GM19099 (cell line): ENCODE data around the gene APOBEC3B.

Source experiments
- POLR2A ChIP-seq: IDR thresholded peaks from 3 replicates; pipeline ENCODE4 v1.6.1; 2011; ENCODE audit warnings: low read depth; ENCODE audit not compliant: insufficient read length; ENCODE audit errors: extremely low read depth

The APOBEC3B gene

DNA sequence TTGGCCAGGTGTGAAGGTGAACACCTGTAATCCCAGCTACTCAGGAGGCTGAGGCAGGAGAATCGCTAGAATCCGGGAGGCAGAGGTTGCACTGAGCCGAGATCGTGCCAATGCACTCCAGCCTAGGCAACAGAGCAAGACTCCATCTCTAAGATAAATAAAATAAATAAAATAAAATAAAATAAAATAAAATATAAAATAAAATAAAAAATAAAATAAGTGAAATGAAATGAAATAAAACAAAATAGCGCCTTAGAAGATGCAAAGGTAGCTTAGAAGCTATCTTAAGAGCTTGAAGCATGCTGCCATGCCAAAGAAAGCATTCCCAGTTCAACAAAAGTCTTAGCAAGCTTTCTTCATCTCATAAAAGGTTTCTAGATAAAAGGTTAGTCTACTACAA lies 25.0 kb downstream of the APOBEC3B start:
- no peak for TF ChIP-seq POLR2A

DNA sequence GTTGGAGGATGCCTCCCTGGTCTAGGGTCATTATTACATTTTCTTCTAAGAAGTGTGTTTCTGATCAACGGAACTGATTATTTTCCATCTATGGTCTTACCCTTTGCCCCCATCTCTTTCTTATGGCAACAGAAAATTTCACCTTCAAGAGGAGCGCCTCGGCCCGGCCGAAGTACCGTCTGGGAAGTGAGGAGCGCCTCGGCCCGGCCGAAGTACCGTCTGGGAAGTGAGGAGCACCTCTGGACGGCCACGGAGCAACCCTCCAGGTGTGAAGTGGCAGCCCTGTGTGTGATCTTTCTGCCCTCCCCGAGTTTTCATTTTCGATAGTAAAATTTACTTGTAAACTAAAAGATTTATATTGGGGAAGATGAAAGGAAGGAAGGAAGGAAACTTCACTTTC lies 28.8 kb downstream of the APOBEC3B start:
- TF ChIP-seq POLR2A = no peak

DNA sequence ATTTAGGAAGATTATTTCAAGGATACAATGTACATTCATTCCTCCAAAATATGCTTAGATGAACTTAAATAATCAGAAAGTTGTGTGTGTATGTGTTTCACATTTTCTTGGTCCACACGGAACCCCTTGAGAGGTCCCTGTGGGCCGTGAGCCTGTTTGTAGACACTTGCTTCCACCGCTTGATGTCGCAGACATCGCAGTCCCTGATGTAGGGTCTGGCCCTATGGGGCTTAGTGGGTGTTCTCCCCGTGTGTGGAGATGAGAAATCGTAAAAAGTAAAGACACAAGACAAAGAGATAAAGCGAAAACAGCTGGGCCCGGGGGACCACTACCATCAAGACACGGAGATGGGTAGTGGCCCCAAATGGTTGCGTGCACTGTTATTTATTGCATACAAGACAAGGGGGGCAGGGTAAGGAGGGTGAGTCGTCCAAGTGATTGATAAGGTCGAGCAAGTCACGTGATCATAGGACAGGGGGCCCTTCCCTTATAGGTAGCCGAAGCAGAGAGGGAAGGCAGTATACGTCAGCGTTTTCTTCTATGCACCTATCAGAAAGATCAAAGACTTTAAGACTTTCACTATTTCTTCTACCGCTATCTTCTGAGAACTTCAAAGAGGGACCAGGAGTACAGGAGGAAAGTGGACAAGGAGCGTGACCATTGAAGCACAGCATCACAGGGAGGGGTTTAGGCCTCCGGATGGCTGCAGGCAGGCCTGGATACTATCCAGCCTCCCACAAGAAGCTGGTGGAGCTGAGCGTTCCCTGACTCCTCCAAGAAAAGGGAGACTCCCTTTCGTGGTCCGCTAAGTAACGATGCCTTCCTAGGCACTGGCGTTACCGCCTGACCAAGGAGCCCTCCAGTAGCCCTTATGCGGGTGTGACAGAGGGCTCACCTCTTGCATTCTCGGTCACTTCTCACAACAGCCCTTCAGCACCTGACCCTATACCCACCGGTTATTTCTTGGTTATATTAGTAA lies 30.7 kb downstream of the APOBEC3B start:
- TF ChIP-seq POLR2A = no peak

DNA sequence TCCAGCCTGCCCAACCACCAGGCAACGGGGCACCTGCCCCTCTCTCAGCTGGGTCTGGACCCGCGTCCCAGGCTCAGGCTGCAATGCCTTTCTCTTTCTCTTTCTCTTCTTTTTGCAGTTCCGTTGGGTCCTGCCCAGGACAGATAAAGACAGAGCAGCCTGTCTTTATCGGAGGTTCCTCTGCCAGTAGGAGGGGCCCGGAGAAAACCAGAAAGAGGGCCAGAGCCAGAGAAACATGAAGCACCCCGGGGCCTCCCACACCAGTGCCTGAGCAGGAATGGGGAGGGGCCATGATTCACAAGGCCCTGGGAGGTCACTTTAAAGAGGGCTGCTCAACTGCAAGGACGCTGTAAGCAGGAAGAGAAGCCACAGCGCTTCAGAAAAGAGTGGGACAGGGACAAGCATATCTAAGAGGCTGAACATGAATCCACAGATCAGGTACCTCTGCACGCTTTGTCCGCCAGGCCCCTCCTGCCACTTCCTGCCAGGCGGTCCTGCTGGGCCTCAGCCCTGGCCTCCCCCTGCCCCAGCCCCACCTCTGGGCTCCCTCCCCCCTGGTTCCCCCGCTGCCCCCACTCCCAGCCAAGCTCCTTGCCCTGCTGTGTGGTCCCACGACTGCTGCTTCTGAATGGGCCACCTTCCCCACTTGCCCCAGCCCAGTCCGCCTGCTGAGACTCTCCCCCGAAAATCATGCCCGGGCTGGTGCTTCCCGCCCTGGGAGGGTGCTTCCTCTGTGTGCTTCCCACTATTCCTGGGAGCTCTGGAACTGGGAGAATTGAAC lies 32.0 kb downstream of the APOBEC3B start, which contains the start of gene APOBEC3C:
TSS of gene APOBEC3C (plus strand) at position 316 of the 781 bp plus-strand sequence. CDS start at position 422, 106 bp downstream.
- TF ChIP-seq POLR2A = peak; percentile 85

DNA sequence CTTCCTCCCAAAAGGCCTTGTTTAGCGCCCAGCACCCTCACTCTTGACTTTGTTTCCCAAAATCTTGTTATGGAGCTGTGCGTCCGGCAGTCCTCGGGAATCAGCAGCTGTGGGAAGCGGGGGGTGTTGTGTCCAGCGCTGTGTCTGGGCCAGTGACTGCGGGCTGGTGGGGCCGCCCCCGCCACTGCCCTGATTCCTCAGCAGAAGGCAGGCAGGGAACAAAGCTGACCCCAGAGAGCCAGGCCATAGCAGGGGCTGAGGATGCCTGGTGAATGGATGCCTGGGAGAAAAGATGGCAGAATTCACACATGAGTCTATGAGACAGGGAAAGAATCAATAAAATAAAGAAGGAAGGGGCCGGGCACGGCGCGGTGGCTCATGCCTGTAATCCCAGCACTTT lies 34.4 kb downstream of the APOBEC3B start:
- no peak for TF ChIP-seq POLR2A

- no peak for TF ChIP-seq POLR2A
These were observed 35.6 kb downstream of the APOBEC3B start for GRCh38 chr22:39017596-39018365.

DNA sequence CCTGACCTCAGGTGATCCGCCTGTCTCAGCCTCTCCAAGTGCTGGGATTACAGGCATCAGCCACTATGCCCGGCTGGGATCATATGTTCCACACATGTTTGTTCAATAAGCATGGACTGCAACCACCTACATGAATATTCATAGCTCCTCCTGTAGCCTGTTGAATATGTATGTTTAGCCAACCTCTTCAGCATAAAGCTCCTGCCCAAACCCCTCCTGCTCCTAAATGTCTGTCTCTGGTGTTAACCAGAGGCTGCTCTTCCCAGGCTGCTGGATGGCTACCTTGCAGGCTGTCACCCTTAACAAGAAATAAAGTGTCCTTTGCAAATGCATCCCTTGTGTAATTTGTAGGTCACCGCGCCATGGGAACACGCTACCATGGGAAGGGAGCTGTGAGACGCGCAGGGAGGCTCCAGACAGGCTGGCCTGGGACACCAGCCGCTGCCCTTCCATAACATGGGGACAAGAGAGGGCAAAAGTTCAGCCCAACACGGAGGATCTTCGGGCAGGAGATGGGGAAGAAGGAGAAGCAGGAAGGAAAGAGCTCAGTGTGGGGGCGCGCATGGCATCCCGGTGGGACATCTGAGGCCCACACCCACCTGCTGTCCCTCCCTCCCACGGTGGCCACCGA lies 38.0 kb downstream of the APOBEC3B start:
- peak; percentile 27 for TF ChIP-seq POLR2A

- no peak for TF ChIP-seq POLR2A
These were observed 39.6 kb downstream of the APOBEC3B start for GRCh38 chr22:39021552-39022250.

- TF ChIP-seq POLR2A = no peak
These were observed 42.6 kb downstream of the APOBEC3B start for GRCh38 chr22:39024519-39025308.

DNA sequence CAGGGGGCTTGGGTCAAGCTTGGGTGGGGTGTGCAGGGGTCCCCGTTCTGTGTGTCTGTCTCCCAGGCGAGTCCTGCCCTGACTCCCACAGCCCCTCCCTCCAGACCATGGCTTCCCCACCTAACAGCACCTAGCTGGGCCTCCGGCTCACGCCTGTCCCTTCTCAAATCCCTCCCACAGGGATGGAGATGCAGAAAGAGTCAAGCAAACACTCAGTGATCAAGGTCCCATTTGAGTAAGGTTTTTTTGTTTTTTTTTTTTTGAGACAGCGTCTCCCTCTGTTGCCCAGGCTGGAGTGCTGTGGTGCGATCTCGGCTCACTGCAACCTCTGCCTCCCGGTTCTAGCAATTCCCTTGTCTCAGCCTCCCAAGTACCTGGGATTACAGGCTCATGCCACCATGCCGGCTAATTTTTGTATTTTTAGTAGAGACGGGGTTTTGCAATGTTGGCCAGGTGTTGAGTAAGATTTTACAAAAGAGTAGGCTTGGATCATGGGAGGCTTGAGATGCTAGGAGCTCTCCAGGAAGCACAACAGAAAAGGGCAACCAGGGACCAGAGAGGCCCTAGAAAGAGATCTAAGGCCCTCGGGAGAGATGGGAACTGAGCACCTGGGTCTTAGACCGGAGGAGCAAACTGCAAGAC lies 44.5 kb downstream of the APOBEC3B start:
- no peak for TF ChIP-seq POLR2A

DNA sequence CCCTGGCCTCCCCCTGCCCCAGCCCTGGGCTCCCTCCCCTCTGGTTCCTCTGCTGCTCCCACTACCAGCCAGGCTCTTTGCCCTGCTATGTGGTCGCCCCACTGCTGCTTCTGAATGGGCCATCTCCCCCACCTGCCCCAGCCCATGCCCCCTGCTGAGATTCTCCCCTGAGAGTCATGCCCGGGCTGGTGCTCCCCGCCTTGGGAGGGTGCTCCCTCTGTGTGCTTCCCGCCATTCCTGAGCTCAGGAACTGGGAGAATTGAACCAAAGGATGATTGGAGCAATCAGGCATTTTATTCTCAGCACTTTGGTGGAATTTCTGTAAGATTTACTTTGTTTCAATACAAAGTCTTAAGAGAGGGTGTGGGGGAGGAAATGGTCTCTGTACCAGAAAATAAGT lies 45.6 kb downstream of the APOBEC3B start:
- TF ChIP-seq POLR2A = no peak

DNA sequence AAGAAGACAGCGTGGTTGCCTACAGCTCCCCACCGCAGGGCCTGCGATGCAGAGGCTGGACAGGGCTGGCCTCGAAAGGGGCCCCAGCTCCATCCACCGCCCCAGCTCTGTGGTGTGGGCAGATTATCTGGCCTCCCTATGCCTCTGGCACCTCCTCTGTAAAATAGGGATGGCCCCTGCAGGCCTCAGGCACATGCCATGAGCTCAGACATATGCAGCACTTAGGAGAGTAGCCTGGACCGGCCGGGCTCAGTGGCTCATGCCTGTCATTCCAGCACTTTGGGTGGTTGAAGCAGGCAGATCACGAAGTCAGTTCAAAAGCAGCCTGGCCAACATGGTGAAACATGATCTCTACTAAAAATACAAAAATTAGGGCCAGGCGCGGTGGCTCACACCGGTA lies 46.1 kb downstream of the APOBEC3B start:
- TF ChIP-seq POLR2A = no peak

DNA sequence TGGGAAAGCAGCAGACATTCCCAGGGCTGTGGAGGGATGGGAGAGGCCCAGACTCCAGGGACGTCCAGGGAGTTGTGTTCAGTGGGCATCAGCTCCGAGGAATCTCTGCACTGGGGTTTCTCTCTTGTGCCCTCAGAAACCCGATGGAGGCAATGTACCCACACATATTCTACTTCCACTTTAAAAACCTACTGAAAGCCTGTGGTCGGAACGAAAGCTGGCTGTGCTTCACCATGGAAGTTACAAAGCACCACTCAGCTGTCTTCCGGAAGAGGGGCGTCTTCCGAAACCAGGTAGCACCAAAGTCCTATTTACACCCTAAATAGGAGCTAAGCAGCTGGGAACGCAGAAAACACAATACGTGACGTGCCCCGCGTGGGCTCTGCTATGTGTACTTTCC lies 47.1 kb downstream of the APOBEC3B start:
- TF ChIP-seq POLR2A = no peak

DNA sequence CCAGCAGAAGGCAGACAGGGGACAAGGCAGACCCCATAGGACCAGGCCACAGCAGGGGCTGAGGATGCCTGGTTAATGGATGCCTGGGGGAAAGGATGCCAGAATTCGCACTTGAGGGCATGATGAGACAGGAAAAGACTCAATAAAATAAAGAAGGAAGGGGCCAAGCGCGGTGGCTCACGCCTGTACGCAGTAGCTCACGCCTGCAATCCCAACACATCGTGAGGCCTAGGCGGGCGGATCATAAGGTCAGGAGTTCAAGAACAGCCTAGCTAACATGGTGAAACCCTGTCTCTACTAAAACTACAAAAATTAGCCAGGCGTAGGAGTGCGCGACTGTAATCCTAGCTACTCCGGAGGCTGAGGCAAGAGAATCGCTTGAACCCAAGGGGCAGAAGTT lies 48.6 kb downstream of the APOBEC3B start:
- TF ChIP-seq POLR2A = no peak
